Lower lobe of right lung (tissue), 2 donors: ENCODE data around the gene HELZ. TPM values are rescaled to one million over a fixed set of nuclear protein-coding genes. Genes with fewer than 3 reads are reported as not detected.

ENCODE experiments used
- ATAC-seq, 2 donors: fragments of 200-7000 bp; cut with Tn5 transposase; one replicate each; pipeline ENCODE4 v1.9.1; 2020 to 2022; ENCODE audit warnings: mild to moderate bottlenecking in 2 of 2, moderate library complexity in 2 of 2
- DNase-seq: peaks from one replicate; pipeline ENCODE4 v3.0.0-alpha.2; 2020
- H3K27ac ChIP-seq: fragments of 200-600 bp; one replicate; pipeline ENCODE4 v1.8.0; 2022
- H3K27me3 ChIP-seq: fragments of 200-600 bp; one replicate; pipeline ENCODE4 v1.8.0; 2022; ENCODE audit warnings: low read depth
- H3K36me3 ChIP-seq: fragments of 200-600 bp; one replicate; pipeline ENCODE4 v1.8.0; 2022; ENCODE audit warnings: mild to moderate bottlenecking
- H3K4me1 ChIP-seq: fragments of 200-600 bp; one replicate; pipeline ENCODE4 v1.8.0; 2022
- H3K4me3 ChIP-seq: fragments of 200-600 bp; one replicate; pipeline ENCODE4 v1.8.0; 2022; ENCODE audit warnings: mild to moderate bottlenecking
- H3K9me3 ChIP-seq: fragments of 200-600 bp; one replicate; pipeline ENCODE4 v1.8.0; 2022
- intact Hi-C: fragments of 100-400 bp; cut with DNase I; formaldehyde crosslinking; loops from one replicate; pipeline ENCODE4 v1.11.0; 2022
- total RNA-seq: library from RNA; stranded (reverse); fragmentation: NEBNext Ultra II Directional; extraction: Animal tissue kit (Norgen Biotek cat#: 25700); gene quantifications from one replicate; pipeline ENCODE4 v1.2.1, GENCODE V29; 2021
- TF ChIP-seq, protein P1 (sequence below): fragments of 200-600 bp; IDR thresholded peaks from one replicate; pipeline ENCODE4 v1.8.0; 2022; ENCODE audit warnings: antibody characterized with exemption, mild to moderate bottlenecking
- donor health status: DM: no; HTN: yes; CAD: no; lungs with severe emphysema.

The HELZ gene
- total RNA-seq, 1 donor from 2014 or later, result 68.9 TPM

DNA sequence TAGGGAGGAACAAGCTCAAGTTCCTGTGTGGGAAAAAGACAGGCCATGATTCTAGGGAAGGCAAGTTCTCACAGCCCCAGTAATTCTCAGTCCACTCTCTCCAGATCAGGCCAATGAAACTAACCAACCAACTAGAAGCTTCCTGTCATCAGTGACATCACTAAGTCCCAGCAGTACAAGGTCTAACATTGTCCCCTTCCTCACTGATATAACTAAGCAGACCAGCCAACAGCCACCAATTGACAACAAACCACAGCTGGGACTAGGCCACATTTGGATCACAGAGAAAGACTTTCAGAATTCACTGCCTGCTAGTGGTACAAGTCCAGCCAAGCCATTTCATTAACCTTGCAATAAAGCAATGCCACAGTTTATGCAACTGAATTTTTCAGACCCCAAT is 106.6 kb downstream of the HELZ start:
- TF ChIP-seq, protein P1, sequence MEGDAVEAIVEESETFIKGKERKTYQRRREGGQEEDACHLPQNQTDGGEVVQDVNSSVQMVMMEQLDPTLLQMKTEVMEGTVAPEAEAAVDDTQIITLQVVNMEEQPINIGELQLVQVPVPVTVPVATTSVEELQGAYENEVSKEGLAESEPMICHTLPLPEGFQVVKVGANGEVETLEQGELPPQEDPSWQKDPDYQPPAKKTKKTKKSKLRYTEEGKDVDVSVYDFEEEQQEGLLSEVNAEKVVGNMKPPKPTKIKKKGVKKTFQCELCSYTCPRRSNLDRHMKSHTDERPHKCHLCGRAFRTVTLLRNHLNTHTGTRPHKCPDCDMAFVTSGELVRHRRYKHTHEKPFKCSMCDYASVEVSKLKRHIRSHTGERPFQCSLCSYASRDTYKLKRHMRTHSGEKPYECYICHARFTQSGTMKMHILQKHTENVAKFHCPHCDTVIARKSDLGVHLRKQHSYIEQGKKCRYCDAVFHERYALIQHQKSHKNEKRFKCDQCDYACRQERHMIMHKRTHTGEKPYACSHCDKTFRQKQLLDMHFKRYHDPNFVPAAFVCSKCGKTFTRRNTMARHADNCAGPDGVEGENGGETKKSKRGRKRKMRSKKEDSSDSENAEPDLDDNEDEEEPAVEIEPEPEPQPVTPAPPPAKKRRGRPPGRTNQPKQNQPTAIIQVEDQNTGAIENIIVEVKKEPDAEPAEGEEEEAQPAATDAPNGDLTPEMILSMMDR, result no peak
- Histone ChIP-seq H3K36me3 (peaks cover 68% of the 10 kb centered on the region), H3K27ac (no peak overlapping the region), H3K27me3 (no peaks in the 10 kb centered on the region), H3K4me1 (no peaks in the 10 kb centered on the region), H3K9me3 (no peaks in the 10 kb centered on the region), H3K4me3 (no peak overlapping the region)
- intact Hi-C loops, result no loop called here
- no peak for DNase-seq
- ATAC-seq, result no peak

DNA sequence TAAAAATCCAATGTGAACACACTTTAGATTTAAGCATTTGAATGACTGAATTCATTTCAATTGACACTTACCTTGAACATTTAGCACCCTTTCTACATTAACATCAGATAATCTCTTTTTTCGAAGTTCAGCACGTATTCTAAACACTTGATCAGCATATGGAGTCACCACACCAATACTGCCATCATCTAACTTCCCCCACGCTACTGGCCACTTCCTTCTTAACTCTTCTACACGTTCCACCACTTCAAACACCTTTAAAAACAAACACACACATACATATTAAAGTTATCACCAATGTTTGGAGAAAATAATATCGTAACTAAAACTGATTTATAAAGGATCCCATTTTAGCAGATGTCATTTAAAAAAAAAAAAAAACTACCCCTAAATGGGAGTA is 107.1 kb downstream of the HELZ start:
- DNase-seq, result no peak
- no peaks in the 10 kb centered on the region for H3K9me3 ChIP-seq
- no peak for ATAC-seq
- no peaks in the 10 kb centered on the region for H3K27me3 ChIP-seq
- H3K36me3 ChIP-seq, result peaks cover 64% of the 10 kb centered on the region
- no peaks in the 10 kb centered on the region for H3K4me1 ChIP-seq
- no peak overlapping the region for H3K27ac ChIP-seq
- intact Hi-C loops, result no loop called here
- TF ChIP-seq, protein P1, result no peak
- H3K4me3 ChIP-seq, result no peak overlapping the region

- Histone ChIP-seq H3K27me3 (no peaks in the 10 kb centered on the region), H3K9me3 (no peaks in the 10 kb centered on the region), H3K36me3 (peaks cover 56% of the 10 kb centered on the region), H3K4me3 (no peak overlapping the region), H3K27ac (no peak overlapping the region), H3K4me1 (no peaks in the 10 kb centered on the region)
- ATAC-seq (no peak), DNase-seq (no peak)
- TF ChIP-seq, protein P1, result no peak
- intact Hi-C loops, result no loop called here
These were observed 108.0 kb downstream of the HELZ start for GRCh38 chr17:67137026-67137370.

- peaks cover 61% of the 10 kb centered on the region for H3K36me3 ChIP-seq
- no peaks in the 10 kb centered on the region for H3K27me3 ChIP-seq
- no peaks in the 10 kb centered on the region for H3K4me1 ChIP-seq
- TF ChIP-seq, protein P1, result no peak
- DNase-seq (no peak), ATAC-seq (no peak)
- H3K27ac ChIP-seq, result no peak overlapping the region
- H3K4me3 ChIP-seq, result no peak overlapping the region
- no peaks in the 10 kb centered on the region for H3K9me3 ChIP-seq
- intact Hi-C loops, result no loop called here
These were observed 108.6 kb downstream of the HELZ start for GRCh38 chr17:67136191-67137025.

DNA sequence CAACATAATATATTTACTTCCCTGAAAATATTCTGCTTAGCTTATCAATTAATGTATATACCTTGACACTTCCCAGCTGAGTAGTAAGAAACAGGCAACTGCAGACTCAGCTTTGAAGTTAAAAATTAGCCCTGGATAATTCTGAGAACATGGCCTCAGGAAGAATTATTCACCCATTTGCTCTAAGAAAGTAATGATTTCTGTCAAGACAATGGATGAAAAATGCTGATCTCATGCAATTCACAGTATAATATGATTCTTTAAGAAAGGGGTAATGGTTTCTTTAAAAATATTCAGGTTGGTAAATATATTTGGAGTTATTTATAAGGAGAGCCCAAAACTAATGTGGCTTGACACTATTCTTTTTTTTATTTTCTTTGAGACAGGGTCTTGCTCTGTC is 111.8 kb downstream of the HELZ start:
- Histone ChIP-seq H3K27ac (no peak overlapping the region), H3K4me1 (no peaks in the 10 kb centered on the region), H3K27me3 (no peaks in the 10 kb centered on the region), H3K9me3 (no peaks in the 10 kb centered on the region), H3K36me3 (peaks cover 54% of the 10 kb centered on the region), H3K4me3 (no peak overlapping the region)
- intact Hi-C loops, result no loop called here
- DNase-seq (no peak), ATAC-seq (no peak)
- TF ChIP-seq, protein P1, result no peak
